Measurements from ENCODE around the gene AANAT.
A peak's percentile ranks its signal among the peaks of the same experiment; 100 is the strongest.
"Not testable (repeated sequence)": the region's sequence is repeated elsewhere in the genome, so short reads cannot be mapped to it uniquely, and the experiment has no call there.

The AANAT gene

DNA sequence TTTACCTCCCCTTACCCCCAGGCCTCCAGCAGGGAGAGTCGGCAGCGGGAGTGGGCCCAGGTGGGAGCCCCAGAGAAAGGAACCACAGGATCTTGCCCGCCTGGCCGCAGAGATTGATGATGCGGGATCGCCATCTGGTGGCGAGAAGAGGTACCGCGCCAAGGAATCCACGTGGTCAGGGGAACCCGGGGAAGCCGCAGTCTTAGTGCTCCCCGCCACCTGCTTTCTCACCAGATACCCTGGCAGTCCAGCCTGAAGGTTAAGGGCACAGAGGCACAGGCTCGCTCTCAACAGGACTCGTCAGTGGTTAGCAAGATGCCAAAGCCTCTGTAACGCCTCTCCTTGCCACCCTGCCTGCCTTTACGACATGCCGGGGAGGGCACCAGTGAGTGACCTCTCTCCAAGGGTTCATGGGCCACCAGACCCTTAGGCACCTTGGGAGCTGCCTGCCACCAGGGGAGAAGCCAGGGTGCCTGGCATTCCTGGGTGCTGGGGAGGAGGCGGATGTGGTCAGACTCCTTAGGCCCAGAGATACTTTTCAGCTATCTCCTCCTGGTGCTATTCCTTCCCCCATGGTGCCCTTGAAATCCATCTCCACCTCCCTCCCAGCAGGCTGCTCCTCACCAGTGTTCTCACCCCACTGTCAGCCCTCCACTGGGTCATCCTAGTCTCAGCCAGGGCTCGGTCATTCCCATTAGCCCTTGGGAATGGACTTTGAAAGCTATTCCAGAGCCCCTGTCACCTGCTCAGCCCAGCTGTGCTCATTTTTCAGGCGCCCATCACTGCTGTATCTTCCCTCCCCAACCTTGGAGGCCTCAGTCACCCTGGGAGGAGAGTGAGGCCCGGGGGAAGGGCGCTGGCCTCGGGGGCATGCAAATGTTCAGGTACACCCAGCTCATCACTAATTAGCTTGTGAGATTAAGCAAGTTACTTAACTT is 39.3 kb downstream of the AANAT start:
- peak; percentile 72 to 77 for DNase-seq (ENCODE audit: low read depth in 2 of 2)

GRCh38 chr17:76508472-76509063 is 41.2 kb downstream of the AANAT start:
- not testable (repeated sequence) for DNase-seq (ENCODE audit: low read depth in 2 of 2)

DNA sequence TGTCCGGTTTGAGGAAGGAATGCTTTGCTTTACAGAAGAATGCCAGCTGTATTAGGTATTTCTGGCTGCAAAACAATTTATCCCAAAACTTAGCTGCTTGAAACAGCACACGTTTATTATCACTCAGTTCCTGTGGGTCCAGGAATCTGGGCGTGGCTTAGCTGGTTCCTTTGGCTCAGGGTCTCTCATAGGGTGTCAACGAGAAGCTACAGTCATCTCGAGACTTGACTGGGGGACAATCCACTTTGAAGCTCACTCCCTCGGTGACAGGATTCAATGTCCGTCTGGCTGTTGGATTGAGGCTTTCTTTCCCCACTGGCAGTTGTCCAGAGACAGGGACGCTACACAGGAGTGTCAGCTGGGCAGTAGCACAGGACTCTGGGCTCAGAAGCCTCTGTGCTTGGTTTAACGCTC is 43.4 kb downstream of the AANAT start:
- no peak for DNase-seq (ENCODE audit: low read depth in 2 of 2)

- DNase-seq (ENCODE audit: low read depth in 2 of 2): no peak
Observed at GRCh38 chr17:76511668-76512365, 44.4 kb downstream of the AANAT start.

DNA sequence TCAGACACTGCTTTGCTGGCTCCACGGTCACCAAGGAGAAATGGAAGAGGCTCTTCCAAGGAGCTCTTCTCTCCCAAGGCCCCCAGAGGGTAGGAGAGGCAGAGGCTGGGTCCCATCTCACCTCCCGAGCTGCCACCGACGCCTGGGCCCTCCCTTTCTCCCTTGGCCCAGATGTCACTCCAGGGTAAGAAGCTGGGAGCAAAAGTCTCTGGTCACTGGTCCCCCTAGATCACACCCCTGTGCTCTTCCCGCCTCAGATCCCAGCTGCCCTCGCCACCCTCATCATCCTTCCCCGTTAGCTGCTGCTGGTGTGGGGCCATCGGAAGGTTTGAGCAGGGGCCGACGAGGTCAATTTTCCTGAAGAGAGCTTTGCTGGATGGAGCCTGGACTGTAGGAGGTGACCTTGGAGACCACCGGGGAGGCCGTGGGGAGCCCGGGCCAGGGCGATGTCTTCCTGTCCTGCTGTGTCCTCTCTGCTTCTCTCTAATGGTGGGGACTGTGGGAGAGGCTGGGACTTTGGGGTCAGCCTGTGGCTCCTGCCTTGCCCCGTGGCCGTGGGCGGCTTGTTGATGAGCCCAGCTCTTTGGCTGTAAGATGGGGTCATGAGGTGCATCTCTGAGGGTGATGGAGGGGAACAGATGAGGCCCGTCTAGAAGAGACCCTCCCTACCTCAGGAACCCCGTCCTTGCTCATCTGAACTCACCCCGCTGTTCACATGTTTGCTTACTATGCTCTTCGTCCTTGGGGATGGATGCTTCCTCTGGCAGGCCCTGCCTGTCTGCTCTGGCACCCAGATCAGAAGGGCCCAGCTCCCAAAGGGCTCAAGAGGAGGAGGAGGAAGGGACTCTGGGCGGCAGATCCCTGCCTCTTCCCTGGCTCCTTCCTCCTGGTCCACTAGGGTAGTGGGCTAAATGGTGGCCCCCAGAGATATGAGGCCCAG is 45.2 kb downstream of the AANAT start:
- DNase-seq (ENCODE audit: low read depth in 2 of 2): no peak

DNA sequence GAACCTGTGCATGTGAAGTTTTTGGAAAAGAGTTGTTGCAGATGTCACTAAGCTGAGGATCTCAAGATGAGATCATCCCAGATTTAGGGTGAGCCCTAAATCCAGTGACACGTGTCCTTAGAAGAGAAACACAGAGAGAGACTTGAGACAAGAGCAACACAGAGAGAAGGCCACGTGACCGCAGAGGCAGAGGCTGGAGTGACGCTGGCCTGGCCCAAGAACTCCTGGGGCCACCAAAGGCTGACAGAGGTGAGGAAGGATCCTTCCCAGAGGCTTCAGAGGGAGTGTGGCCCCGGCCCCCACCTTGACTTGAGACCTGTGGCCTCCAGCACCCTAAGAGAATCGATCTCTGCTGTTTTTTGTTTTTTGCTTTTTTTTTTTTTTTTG is 45.9 kb downstream of the AANAT start:
- DNase-seq (ENCODE audit: low read depth in 2 of 2): no peak

- DNase-seq (ENCODE audit: low read depth in 2 of 2): not testable (repeated sequence)
Observed at GRCh38 chr17:76514355-76514754, 47.0 kb downstream of the AANAT start.

GRCh38 chr17:76515274-76515949 is 48.0 kb downstream of the AANAT start:
- peak; percentile 67 to 69 for DNase-seq (ENCODE audit: low read depth in 2 of 2)

DNA sequence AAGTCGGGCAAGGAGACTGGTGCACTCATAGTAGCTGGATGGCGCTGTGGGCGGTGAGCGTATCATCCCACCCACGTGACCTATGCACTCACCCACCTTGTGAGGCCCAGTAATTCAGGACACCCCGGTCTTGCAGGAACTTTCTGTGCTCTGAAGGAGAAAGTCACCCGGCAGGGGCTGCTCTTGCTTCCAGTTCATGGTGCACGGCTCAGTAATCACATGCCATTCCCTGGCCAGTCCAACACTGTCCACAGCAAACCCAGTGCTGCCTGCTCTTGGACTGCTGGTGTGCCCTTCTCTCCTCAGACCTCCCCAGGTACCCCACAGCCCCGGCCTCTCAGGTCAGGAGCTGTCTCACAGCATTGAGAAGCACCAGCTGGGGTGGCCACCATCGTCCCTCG is 50.2 kb downstream of the AANAT start:
- no peak for DNase-seq (ENCODE audit: low read depth in 2 of 2)

DNA sequence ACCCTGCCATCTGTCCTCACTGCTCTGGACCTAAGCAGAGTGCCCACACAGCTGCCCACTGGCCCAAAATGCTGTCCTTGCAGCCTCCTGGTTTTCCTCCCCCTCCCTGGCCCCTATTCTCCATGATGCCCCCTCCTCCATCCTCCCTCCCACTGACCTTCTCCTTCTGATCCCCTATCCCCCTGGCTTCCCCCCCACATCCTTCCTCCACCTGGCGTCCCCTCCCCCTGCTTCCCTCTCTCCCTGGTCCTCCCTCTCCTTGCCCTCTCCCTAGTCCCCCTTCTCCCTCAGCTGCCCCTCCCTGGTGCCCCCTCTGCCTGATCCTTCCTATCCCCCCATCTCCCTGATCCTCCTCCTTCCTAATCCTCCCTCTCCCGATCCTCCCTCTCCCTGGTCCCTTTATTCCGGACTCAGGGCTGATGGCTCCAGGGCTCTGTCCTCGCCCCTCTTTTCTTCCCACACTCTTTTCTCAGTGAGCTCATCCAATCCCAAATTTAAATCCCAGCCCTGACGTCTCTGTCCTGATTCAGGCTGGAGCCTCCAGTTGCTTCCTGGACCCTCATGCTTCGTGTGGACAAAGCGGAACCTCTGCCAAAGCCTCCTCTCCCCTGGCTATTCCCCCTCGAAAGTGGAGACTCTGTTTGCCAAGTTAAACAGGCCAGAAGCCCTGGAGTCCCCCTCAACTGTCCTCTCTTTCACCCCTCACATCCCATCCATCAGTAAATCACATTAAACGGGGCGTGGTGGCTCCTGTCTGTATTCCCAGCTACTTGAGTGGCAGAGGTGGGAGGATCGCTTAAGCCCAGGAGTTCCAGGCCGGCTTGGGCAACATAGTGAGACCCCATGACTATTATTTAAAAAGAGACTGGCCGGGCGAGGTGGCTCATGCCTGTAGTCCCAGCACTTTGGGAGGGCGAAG is 51.9 kb downstream of the AANAT start:
- no peak for DNase-seq (ENCODE audit: low read depth in 2 of 2)

Measured in stimulated activated CD8-positive, alpha-beta memory T cell treated with anti-CD3 and anti-CD28 coated beads, Interleukin-15, amount 100 ng/mL, for 4 hours (primary cell).